Measurements from ENCODE around the gene DCLRE1C. TPM values are rescaled to one million over a fixed set of nuclear protein-coding genes. Genes with fewer than 3 reads are reported as not detected.

Gene DCLRE1C
- total and polyA plus RNA-seq, 2 of the 8 experiments (the other 6 are each of a cell fraction or from before 2014, with no cell fraction given), result 0.77 to 7.4 TPM

DNA sequence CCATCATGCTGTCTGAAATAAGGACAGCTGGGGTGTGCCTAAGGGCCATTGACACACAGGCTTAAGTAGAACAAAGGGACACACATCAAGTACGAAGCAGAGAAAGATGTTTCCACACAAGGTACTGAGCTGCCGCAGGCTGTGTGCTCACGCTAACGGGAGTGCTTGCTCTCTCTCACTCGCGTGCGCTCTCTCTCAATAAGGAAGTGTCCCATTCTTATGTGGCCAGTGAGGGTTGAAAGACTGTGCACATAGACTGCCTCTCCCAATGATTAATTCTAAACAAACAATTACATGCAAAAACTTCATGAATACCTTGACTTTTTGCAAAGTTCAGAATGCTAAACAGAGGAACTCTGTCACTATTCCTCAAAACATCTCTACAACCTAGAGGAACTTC is 29.9 kb downstream of the DCLRE1C start:
- peaks cover 0 to 20% (median 11%) of the 10 kb centered on the region in 4 experiments; a peak in 6 of 8 replicates for H3K36me3 ChIP-seq (ENCODE audit: control insufficient read depth in 2 of 4, insufficient read depth in 4 of 4, low read length in 3 of 4)
- H3K27me3 ChIP-seq (replicated peaks in 1 of 4; ENCODE audit: control insufficient read depth in 3 of 4, extremely low read depth in 1 of 4, insufficient read depth in 3 of 4, low read length in 3 of 4), result no peaks in the 10 kb centered on the region
- no peak overlapping the region for H4K5ac ChIP-seq (ENCODE audit: insufficient read length, low read depth, low read length)
- H2BK15ac ChIP-seq (ENCODE audit: low read length), result no peak overlapping the region
- no peak for DNase-seq (ENCODE audit: low read depth in 1 of 2, low spot score in 2 of 2)
- TF ChIP-seq SAP30 (IDR thresholded peaks at IDR 0.05; ENCODE audit: insufficient read depth, insufficient replicate concordance, low read length), result no peak
- H3K27ac ChIP-seq (ENCODE audit: low read depth, low read length), result no peak overlapping the region
- no peak overlapping the region for H2BK5ac ChIP-seq (ENCODE audit: low read depth, low read length)
- ChIA-PET CTCF (ENCODE audit: partially characterized antibody) (no interaction called here), POLR2A (ENCODE audit: partially characterized antibody) (interaction anchor here (1.1 kb wide), 1 partner anchor 173 kb away, joined by 3 read pairs; the partner anchor contains the start of gene RPP38)
- H2BK12ac ChIP-seq (ENCODE audit: low read depth, low read length), result no peak overlapping the region
- H3K4me2 ChIP-seq (ENCODE audit: insufficient read depth in 1 of 2, low read depth in 2 of 2, low read length in 2 of 2), result no peak overlapping the region
- H4K8ac ChIP-seq (ENCODE audit: extremely low read depth, insufficient read depth, low read length), result no peak overlapping the region
- H3K79me1 ChIP-seq (ENCODE audit: low read depth, low read length), result no peaks in the 10 kb centered on the region
- no peak overlapping the region for H3K14ac ChIP-seq (ENCODE audit: insufficient read length)
- H3K23ac ChIP-seq (ENCODE audit: insufficient read length), result no peak overlapping the region
- no peaks in the 10 kb centered on the region for H3K4me1 ChIP-seq (replicated peaks in 1 of 4; ENCODE audit: control insufficient read depth in 3 of 4, insufficient read depth in 4 of 4, low read length in 3 of 4)
- no peak overlapping the region for H3K4me3 ChIP-seq (ENCODE audit: extremely low read depth in 1 of 4, insufficient read depth in 2 of 4, low read depth in 3 of 4, low read length in 4 of 4)
- FAIRE-seq, result no peak
- no peak overlapping the region for H3K4ac ChIP-seq (replicated peaks; ENCODE audit: insufficient read length, low read depth, low read length)
- WGBS, 2 experiments (ENCODE audit: extremely low coverage in 1 of 2, insufficient coverage in 1 of 2, insufficient read length in 1 of 2, insufficient replicate concordance in 2 of 2, low coverage in 1 of 2, low lambda C conversion rate in 2 of 2, missing lambda C conversion rate in 1 of 2), result 97% methylated on average over 7 of the region's 7 CpGs; no CpG with 5 or more reads in 1 of the 2 experiments
- no peak overlapping the region for H2AFZ ChIP-seq (ENCODE audit: low read length)
- H4K91ac ChIP-seq (replicated peaks; ENCODE audit: insufficient read length, low read length), result no peak overlapping the region
- peaks cover 0 to 3% of the 10 kb centered on the region in 2 experiments for H4K20me1 ChIP-seq (replicated peaks in 1 of 2; ENCODE audit: control insufficient read depth in 1 of 2, insufficient read depth in 2 of 2, low read length in 2 of 2)
- H3K18ac ChIP-seq (ENCODE audit: extremely low read depth, low read length), result no peak overlapping the region
- H2BK20ac ChIP-seq (ENCODE audit: low read length), result no peak overlapping the region
- H3K9ac ChIP-seq (replicated peaks in 1 of 4; ENCODE audit: extremely low read depth in 1 of 4, low read depth in 3 of 4, low read length in 3 of 4), result no peak overlapping the region
- H3K23me2 ChIP-seq (ENCODE audit: low read depth, low read length), result no peaks in the 10 kb centered on the region
- H3K9me3 ChIP-seq (ENCODE audit: insufficient read depth in 2 of 2, low read depth in 1 of 2, low read length in 1 of 2), result no peaks in the 10 kb centered on the region
- H2AK5ac ChIP-seq (ENCODE audit: low read depth, low read length), result no peak overlapping the region
- no peak overlapping the region for H2BK120ac ChIP-seq (replicated peaks; ENCODE audit: low read depth, low read length)
- no peaks in the 10 kb centered on the region for H3K79me2 ChIP-seq (ENCODE audit: control insufficient read depth in 1 of 2, insufficient read depth in 2 of 2, low read length in 2 of 2)
- no peak overlapping the region for H3K56ac ChIP-seq (replicated peaks; ENCODE audit: insufficient read length, low read depth, low read length)

Data from H1 (cell line).